Raji (cell line): Measurements from ENCODE around the gene CFAP54.

Experiments used
- POLR2A ChIP-seq: IDR thresholded peaks from 2 replicates; pipeline ENCODE4 v1.6.1; 2011; ENCODE audit warnings: low read depth, low read length, control low read depth; ENCODE audit not compliant: insufficient read depth

The CFAP54 gene

DNA sequence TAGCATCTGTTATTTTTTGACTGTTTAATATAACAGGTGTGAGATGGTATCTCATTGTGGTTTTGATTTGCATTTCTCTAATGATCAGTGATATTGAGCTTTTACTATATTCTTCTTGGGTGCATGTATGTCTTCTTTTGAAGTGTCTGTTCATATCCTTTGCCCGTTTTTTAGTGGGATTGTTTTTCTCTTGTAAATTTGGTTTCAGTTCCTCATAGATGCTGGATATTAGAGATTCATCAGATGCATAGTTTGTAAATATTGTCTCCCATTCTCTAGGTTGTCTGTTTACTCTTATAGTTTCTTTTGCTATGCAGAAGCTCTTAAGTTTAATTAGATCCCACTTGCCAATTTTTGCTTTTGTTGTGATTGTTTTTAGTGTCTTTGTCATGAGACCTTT is 368.8 kb downstream of the CFAP54 start:
- TF ChIP-seq POLR2A: no peak

DNA sequence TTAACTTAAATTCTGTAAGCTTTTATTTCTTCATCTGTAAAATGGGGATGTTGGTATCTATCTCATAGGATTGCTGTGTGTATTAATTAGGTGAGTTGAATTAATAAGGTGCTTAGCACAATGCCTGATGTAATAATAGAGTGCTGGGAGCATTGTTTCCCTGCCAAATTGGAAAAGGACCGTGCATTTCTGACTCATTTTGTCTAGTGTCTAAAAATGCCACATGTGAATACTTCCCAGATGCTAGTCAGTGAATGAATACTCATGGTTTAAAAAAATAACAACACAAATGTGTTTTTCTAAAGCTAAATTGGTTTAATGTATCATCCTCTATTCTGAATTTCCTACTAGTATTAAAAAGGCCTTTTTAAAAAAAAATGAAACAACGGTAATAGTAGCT is 372.3 kb downstream of the CFAP54 start:
- no peak for TF ChIP-seq POLR2A

DNA sequence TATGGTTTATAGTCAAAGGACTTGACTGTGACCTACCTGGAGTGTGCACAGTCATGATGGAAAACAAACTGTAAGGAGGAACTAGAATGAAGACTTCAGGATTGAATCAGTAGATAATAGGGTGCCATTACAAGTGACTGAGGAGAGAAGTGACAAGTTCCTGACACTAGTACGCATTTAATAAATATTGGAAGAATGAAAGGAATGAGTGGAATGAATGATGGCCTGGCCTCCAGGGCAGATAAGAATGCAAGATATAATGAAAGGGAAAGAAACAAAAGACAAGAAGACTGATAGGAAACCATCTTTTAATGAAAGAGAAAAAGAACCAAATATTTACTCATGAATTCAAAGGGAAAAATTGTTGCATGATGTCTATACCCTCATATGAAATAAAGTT is 372.9 kb downstream of the CFAP54 start:
- TF ChIP-seq POLR2A: no peak

DNA sequence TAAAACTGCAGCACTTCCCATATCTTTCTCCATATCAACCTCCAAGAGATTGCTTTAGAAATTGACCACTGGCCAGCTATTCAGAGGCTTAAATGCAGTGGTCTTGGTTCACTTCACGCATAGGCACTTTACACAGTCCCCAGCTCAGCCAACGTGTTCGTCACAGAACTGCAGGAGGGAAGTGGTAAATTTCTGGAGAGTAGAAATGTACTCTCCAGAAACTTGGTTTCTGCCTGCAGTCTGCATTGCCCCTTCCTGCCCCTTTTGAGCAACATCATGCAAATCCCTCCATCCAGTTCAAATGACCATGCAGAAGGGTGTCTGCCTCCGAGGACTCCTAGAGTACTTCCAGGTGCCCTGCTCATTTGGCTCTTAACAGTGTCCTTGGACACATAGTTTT is 375.0 kb downstream of the CFAP54 start:
- no peak for TF ChIP-seq POLR2A

DNA sequence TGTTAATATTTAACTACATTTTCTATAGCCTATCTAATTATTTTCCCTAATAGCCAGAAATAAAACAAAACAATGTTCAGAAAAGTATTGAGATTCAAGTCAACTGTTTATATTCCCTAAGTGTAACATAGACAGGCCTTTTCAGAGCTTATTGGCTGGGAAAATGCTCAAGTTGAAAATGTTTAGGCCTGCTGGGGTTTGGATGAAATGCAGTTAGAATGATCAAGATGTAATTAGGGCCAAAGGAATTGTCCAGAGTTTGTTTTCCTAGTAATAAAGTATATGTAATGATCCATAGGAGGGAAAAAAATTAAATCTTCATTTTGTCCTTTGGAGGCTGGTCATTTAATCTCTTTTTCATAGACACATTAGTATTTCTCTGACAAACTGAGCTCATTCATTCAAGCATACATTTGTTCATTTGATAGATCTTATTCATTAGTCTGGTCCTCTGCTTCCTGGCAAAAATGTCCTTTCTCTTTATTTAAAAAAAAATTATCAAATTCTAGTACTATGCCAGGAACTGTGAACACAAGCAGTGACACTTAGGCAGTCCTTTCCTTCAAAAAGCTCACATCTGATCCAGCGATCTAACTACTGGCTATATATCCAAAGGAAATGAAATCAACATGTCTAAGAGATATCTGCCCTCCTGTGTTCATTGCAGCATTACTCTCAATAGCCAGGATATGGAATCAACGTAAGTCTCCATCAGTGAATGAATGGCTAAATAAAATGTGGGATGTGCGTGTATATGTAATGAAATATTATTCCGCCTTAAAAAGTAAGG is 377.6 kb downstream of the CFAP54 start:
- TF ChIP-seq POLR2A: no peak

DNA sequence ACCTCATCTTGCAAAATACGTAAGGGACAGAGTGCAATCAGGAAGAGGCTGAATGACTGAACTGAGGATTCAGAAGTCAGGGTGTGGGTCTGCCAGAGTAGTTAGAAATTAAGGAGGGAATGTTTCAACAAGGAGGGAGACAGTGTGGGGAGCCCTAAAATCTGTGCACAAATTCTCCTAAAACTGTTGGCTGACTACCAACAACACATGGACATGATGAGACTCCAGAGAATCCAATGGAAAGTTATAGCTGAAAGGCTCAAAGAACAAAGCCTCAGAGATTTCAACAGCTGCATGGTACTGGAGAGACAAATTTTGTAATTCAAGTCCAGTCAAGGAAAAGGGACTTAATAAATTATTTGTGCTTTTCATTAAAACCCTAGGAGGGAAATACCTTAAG is 381.6 kb downstream of the CFAP54 start:
- TF ChIP-seq POLR2A: no peak

DNA sequence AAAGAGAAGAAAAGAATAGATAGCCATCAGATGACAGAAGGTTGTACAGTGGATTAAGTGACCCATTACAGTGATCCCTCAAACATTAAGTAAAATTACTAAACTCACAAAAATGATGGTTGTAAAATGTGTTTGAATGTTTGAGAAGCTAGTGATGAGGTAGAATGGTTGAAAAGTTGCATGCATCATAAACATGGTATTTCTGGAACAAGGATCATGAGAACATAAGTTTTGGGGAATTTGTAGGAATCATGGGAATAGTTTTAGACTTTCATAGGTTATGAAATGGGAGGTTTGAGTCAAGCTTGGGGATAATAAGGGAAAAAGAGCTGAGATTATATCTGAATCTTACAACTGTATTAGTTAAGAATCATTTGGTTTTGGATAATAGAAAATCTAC is 383.6 kb downstream of the CFAP54 start:
- TF ChIP-seq POLR2A: no peak

DNA sequence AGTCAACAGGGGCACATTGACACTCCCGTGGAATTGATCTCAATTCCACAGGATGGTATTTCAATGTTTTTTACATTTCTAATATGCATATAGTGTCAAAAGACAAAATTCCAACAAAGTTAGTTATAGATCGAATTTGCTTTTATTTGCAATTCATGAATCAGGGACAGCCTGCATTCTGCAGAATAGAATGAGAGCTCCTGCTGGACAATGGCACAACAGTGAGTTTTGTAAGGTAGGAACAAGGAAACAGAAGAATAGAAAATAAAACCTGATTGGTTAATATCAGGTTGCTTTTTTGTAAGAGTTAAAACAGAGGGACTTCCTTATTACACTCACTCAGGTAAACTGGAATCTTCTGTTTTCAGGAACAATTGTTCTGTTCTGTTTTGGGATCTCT is 384.8 kb downstream of the CFAP54 start:
- no peak for TF ChIP-seq POLR2A

DNA sequence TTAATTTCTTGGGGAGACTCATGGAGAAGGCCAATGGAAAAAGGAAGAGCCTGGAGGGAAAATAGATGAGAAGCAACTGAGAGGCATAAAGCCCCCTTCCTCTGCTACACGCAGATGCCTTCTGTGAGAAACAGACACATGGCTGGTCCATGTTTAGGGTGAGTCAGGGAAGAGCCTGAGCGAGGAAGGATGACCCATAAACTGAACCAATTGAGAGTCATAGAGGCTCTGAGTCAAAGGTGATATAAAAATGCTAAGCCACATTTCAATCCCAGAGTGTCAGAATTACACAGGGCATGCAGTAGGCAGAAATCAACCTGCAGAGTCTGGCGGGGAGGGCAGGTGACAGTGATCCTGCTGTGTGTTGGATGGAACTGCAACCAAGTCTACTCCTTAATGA is 387.6 kb downstream of the CFAP54 start:
- TF ChIP-seq POLR2A: no peak

DNA sequence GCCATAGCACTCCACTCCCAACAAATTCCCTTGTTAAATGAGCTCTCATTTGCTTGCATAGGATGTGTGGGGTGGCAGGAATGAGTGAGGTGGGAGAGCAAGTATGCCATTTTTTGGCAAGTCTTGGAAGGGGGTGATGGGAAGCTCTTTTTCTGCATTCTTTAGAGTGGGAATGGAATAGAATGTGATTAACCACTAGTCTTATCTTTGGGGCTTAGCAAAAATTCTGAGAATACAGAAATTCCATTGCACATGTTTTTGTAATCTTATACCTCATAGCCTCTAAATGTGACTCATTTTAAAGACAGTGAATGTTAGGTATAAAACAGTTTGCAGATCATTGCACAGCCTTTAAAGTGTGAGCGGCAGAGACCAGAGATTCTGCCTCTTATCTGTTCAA is 389.3 kb downstream of the CFAP54 start:
- TF ChIP-seq POLR2A: no peak

DNA sequence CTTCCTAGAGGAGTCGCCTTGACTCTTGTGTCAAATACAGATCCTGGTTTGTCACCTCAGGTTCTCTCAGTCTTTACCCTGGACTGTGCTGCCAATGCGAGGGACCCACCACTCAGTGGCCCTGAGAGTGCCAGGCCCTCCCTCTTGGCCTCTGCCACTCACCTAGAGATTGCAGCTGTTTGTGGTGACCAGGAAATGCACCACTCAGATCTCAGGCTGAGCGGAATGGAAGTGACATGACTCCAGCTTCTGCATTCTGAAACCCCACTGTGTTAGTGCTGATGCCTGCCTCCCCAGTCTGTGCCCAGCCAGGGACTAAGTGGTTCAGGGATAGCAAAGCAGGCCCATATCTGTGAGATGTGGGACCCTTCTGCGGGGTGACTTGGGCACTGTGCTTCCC is 389.9 kb downstream of the CFAP54 start:
- TF ChIP-seq POLR2A: no peak

DNA sequence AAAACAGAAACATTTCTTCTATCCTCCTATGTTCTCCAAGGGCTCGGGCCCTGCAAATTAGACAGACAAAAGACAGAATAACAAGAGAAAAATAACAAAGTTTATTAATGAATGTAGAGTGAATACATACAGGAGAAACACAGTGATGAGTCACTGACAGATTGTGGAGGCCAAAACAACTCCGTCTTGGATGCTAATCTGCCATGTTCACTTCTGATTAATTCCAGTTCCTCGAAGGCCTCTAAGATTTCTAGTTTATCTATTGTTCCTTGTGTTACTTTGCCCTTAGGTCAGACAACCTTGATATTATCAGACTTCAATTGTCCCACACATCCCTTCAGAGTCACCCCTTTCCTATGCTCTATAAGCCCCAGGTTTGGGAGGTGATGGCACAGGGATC is 390.8 kb downstream of the CFAP54 start:
- no peak for TF ChIP-seq POLR2A

DNA sequence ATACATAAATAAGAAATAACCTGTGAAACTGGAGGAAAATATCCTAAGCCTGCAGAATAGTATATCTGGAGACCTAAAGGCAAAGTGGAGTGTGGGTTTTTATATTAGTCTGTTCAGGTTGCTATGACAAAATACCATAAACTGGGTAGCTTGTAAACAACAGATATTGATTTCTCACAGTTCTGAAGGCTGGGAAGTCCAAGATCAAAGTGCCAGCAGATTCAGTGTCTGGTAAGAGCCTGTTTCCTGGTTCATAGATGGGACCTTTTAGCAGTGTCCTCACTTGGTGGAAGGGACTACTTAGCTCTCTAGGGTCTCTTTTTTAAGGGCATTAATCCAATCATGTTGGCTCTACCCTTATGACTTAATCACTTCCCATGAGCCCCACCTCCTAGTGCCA is 392.2 kb downstream of the CFAP54 start:
- no peak for TF ChIP-seq POLR2A

DNA sequence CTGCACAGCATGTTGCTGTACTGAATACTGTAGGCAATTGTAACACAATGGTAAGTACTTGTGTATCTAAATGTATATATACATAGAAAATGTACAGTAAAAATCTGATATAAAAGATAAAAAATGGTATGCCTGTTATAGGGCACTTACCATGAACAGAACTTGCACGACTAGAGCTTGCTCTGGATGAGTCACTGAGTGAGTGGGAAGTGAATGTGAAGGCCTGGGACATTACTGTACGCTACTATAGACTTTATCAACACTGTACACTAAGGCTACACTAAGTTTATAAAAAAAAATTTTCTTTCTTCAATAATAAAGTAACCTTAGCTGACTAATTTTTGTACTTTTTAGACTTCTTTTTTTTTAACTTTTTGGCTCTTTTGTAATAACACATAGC is 393.5 kb downstream of the CFAP54 start:
- TF ChIP-seq POLR2A: no peak

DNA sequence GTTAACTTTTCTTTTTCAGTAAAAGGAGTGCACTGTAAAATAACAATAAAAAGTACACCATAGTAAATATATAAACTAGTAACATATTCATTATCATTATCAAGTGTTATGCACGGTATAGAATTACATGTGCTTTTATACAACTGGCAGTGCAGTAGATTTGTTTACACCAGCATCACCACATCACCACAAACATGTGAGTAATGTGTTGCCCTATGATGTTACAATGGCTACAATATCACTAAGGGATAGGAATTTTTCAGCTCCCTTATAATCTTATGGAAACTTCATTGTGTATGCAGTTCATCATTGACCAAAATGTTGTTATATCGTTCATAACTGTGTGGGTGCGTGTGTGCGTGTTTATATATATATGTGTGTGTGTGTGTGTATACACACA is 394.2 kb downstream of the CFAP54 start:
- no peak for TF ChIP-seq POLR2A

DNA sequence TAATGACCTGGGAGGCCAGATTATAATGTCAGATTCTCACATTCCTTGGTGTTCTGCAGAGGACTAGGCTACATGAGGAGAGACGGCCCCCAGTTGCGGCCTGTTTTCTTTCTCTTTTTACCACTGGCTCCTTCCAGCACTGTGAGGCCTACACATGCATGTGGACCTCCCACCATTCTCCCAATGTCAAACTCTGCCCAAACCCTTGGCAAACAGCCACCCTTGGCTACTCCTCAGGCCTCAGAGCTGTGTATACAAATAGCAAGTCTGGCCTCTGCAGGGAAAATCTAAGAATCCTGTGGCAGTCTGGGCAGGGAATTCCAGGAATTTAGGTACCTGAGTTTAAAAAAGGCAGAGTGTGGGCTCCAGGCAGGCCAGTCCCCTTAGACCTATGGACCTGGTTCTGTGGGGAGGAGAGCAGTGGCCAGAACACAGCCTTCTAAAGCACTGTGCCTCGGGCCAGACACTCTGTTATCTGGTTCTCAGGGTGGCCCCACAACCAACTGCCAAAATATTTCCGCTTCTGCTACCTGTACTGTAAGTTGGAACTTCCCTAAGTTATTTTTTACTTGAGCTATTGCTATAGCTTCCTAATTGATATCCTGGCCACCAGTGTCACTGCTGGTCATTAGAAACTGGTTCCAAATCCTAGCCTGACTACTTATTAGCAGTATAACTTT is 397.8 kb downstream of the CFAP54 start:
- TF ChIP-seq POLR2A: no peak
